ENCODE data around the gene SLFN11. TPM values are rescaled to one million over a fixed set of nuclear protein-coding genes. Genes with fewer than 3 reads are reported as not detected.

The SLFN11 gene
- total and polyA plus RNA-seq, 9 of the 15 experiments (the other 6 are each of a cell fraction or from before 2014, with no cell fraction given): 0.04 to 0.21 TPM; not detected in 7

GRCh38 chr17:35390156-35390555 lies 16.7 kb upstream of the SLFN11 start:
- H3K27me3 ChIP-seq (ENCODE audit: control insufficient read depth in 2 of 2, insufficient read depth in 2 of 2, low read length in 2 of 2): no peaks in the 10 kb centered on the region; a peak in 1 of 5 replicates

DNA sequence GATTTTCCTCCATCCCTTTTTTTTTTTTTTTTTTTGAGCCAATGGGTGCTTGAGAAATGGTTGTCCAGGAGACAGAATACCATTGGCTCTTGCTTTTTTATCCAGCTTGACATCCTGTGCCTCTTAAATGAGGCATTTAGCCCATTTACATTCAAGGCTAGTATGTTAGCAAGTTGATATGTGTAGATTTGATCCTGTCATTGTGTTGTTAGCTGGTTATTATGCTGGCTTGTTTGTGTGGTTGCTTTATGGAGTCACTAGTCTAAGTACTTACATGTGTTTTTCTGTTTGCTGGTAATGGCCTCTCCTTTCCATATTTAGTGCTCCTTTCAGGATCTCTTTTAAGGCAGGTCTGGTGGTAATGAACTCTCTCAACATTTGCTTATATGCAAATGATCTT lies 14.1 kb upstream of the SLFN11 start:
- Histone ChIP-seq H3K4me2 (ENCODE audit: insufficient read depth, low read length) (no peak overlapping the region), H3K27me3 (ENCODE audit: control insufficient read depth in 2 of 2, insufficient read depth in 2 of 2, low read length in 2 of 2) (no peaks in the 10 kb centered on the region; a peak in 1 of 5 replicates), H3K4me1 (replicated peaks in 1 of 2; ENCODE audit: control insufficient read depth in 2 of 2, insufficient read depth in 2 of 2, low read length in 2 of 2) (no peaks in the 10 kb centered on the region), H3K9me1 (ENCODE audit: control insufficient read depth, insufficient read depth, low read length) (no peaks in the 10 kb centered on the region), H3K4me3 (no peak overlapping the region), H3K9ac (ENCODE audit: insufficient read depth in 1 of 2, low read depth in 2 of 2, low read length in 2 of 2) (no peak overlapping the region), H3K36me3 (ENCODE audit: control insufficient read depth, insufficient read depth, low read length) (no peaks in the 10 kb centered on the region), H4K20me1 (replicated peaks; ENCODE audit: control insufficient read depth, insufficient read depth, low read length) (no peaks in the 10 kb centered on the region), H3K79me2 (ENCODE audit: control insufficient read depth, insufficient read depth, low read length) (no peaks in the 10 kb centered on the region), H2AFZ (ENCODE audit: low read depth, low read length) (no peak overlapping the region), H3K9me3 (replicated peaks; ENCODE audit: control insufficient read depth, insufficient read depth, low read depth, low read length) (no peaks in the 10 kb centered on the region), H3K27ac (ENCODE audit: extremely low read depth, low read depth, low read length) (no peak overlapping the region)
- in situ Hi-C loops (cut with MboI): no loop called here
- TF ChIP-seq, protein P1, sequence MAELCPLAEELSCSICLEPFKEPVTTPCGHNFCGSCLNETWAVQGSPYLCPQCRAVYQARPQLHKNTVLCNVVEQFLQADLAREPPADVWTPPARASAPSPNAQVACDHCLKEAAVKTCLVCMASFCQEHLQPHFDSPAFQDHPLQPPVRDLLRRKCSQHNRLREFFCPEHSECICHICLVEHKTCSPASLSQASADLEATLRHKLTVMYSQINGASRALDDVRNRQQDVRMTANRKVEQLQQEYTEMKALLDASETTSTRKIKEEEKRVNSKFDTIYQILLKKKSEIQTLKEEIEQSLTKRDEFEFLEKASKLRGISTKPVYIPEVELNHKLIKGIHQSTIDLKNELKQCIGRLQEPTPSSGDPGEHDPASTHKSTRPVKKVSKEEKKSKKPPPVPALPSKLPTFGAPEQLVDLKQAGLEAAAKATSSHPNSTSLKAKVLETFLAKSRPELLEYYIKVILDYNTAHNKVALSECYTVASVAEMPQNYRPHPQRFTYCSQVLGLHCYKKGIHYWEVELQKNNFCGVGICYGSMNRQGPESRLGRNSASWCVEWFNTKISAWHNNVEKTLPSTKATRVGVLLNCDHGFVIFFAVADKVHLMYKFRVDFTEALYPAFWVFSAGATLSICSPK (IDR thresholded peaks at IDR 0.05; ENCODE audit: borderline replicate concordance): no peak
- TF ChIP-seq FOXA1 (IDR thresholded peaks at IDR 0.05; ENCODE audit: borderline replicate concordance) (no peak), CAMTA2 (CRISPR knock-in tag; conservative IDR thresholded peaks at IDR 0.05) (no peak), HEY1 (CRISPR knock-in tag; IDR thresholded peaks at IDR 0.05; ENCODE audit: borderline replicate concordance) (no peak), SRSF1 (IDR thresholded peaks at IDR 0.05; ENCODE audit: low read depth, low read length) (no peak), ZNF133 (CRISPR knock-in tag; IDR thresholded peaks at IDR 0.05) (no peak), FOSL1 (tag; conservative IDR thresholded peaks at IDR 0.05) (no peak)
- ATAC-seq: no peak
- no TSS peak for BruUV-seq (replicated peaks)
- intact Hi-C loops (cut with micrococcal nuclease): no loop called here
- FAIRE-seq: no peak
- DNase-seq (ENCODE audit: extremely low read depth in 1 of 4, low spot score in 3 of 4): no peak
- ChIA-PET POLR2A (no interaction called here), CTCF (ENCODE audit: low intra/inter-chr PET ratio) (no interaction called here)

More at GRCh38 chr17:35390156-35390555, 16.7 kb upstream of the SLFN11 start:
- ChIA-PET POLR2A (no interaction called here), CTCF (ENCODE audit: low intra/inter-chr PET ratio) (no interaction called here)
- 0% methylated on average over 2 of the region's 2 CpGs for WGBS (ENCODE audit: insufficient coverage, low coverage, missing lambda C conversion rate)
- Histone ChIP-seq H3K4me2 (ENCODE audit: insufficient read depth, low read length) (no peak overlapping the region), H3K4me1 (replicated peaks in 1 of 2; ENCODE audit: control insufficient read depth in 2 of 2, insufficient read depth in 2 of 2, low read length in 2 of 2) (no peaks in the 10 kb centered on the region; a peak in 1 of 5 replicates), H3K79me2 (ENCODE audit: control insufficient read depth, insufficient read depth, low read length) (no peaks in the 10 kb centered on the region), H2AFZ (ENCODE audit: low read depth, low read length) (no peak overlapping the region), H3K4me3 (no peak overlapping the region), H3K9ac (ENCODE audit: insufficient read depth in 1 of 2, low read depth in 2 of 2, low read length in 2 of 2) (no peak overlapping the region), H3K27ac (ENCODE audit: extremely low read depth, low read depth, low read length) (no peak overlapping the region), H4K20me1 (replicated peaks; ENCODE audit: control insufficient read depth, insufficient read depth, low read length) (no peaks in the 10 kb centered on the region), H3K36me3 (ENCODE audit: control insufficient read depth, insufficient read depth, low read length) (no peaks in the 10 kb centered on the region), H3K9me3 (replicated peaks; ENCODE audit: control insufficient read depth, insufficient read depth, low read depth, low read length) (no peaks in the 10 kb centered on the region), H3K9me1 (ENCODE audit: control insufficient read depth, insufficient read depth, low read length) (no peaks in the 10 kb centered on the region)
- ATAC-seq (no peak), DNase-seq (ENCODE audit: extremely low read depth in 1 of 4, low spot score in 3 of 4) (no peak), FAIRE-seq (no peak)
- in situ Hi-C loops (cut with MboI) (no loop called here), intact Hi-C loops (cut with micrococcal nuclease) (no loop called here)
- no peak for TF ChIP-seq NFE2 (IDR thresholded peaks at IDR 0.05; ENCODE audit: low read depth)
- TF ChIP-seq ARID1B (IDR thresholded peaks at IDR 0.05): no peak
- TF ChIP-seq, protein P2, sequence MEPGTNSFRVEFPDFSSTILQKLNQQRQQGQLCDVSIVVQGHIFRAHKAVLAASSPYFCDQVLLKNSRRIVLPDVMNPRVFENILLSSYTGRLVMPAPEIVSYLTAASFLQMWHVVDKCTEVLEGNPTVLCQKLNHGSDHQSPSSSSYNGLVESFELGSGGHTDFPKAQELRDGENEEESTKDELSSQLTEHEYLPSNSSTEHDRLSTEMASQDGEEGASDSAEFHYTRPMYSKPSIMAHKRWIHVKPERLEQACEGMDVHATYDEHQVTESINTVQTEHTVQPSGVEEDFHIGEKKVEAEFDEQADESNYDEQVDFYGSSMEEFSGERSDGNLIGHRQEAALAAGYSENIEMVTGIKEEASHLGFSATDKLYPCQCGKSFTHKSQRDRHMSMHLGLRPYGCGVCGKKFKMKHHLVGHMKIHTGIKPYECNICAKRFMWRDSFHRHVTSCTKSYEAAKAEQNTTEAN (CRISPR knock-in tag; IDR thresholded peaks at IDR 0.05): no peak
- no peak for TF ChIP-seq HDAC8 (tag; IDR thresholded peaks at IDR 0.05)
- no peak for TF ChIP-seq HDAC3 (IDR thresholded peaks at IDR 0.05; ENCODE audit: borderline replicate concordance, partially characterized antibody)
- TF ChIP-seq ZNF551 (CRISPR knock-in tag; IDR thresholded peaks at IDR 0.05): no peak
- no TSS peak for BruUV-seq (replicated peaks)

All from K562 (cell line).